Stimulated activated memory B cell treated with anti-CD40 and anti-IgM and Interleukin-4, amounts not matched to agents 10 μg/mL and 1 μg/mL and 100 μg/mL, for 72 hours (primary cell): Measurements from ENCODE around the gene PRKCD.

Source experiments
- ATAC-seq: fragments of 150-1000 bp; cut with Tn5 transposase; 2 replicates; pipeline ENCODE4 v1.10.0; 2021
- H3K27ac Mint-ChIP-seq: one replicate; pipeline ENCODE4 v1.8.0; 2022; ENCODE audit warnings: mild to moderate bottlenecking, mixed read lengths
- H3K27me3 Mint-ChIP-seq: one replicate; pipeline ENCODE4 v1.8.0; 2022; ENCODE audit warnings: mixed read lengths
- H3K36me3 Mint-ChIP-seq: one replicate; pipeline ENCODE4 v1.8.0; 2022; ENCODE audit warnings: mixed read lengths
- H3K4me1 Mint-ChIP-seq: one replicate; pipeline ENCODE4 v1.8.0; 2022; ENCODE audit warnings: mixed read lengths
- H3K4me3 Mint-ChIP-seq: one replicate; pipeline ENCODE4 v1.8.0; 2022; ENCODE audit warnings: mild to moderate bottlenecking, moderate library complexity, mixed read lengths
- H3K9me3 Mint-ChIP-seq: one replicate; pipeline ENCODE4 v1.8.0; 2022; ENCODE audit warnings: mixed read lengths

The PRKCD gene

GRCh38 chr3:53183514-53183913, 22.5 kb downstream of the PRKCD start:
- peaks cover 45% of the 10 kb centered on the region for H3K4me1 Mint-ChIP-seq
- H3K9me3 Mint-ChIP-seq: no peaks in the 10 kb centered on the region
- no peak overlapping the region for H3K27ac Mint-ChIP-seq
- H3K27me3 Mint-ChIP-seq: no peaks in the 10 kb centered on the region
- no peak for ATAC-seq
- H3K36me3 Mint-ChIP-seq: peaks cover 77% of the 10 kb centered on the region
- no peak overlapping the region for H3K4me3 Mint-ChIP-seq

DNA sequence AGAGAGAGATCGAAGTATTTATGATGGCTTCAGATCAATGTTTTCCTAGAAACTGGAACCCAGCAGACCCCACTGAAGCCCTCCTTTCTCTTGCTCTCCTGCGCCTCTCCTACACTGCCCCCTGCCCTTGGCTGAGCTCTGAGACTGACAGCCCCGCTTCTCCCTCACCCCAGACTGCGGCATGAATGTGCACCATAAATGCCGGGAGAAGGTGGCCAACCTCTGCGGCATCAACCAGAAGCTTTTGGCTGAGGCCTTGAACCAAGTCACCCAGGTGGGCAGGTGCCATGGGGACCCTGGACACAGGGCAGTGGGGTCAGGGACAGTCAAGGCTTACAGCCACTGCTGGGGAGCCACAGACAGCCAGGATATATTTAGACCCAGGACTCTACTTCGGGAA, 23.7 kb downstream of the PRKCD start:
- Mint-ChIP-seq H3K36me3 (peaks cover 65% of the 10 kb centered on the region), H3K4me3 (no peak overlapping the region), H3K27ac (peak overlapping the region; percentile 5), H3K27me3 (no peaks in the 10 kb centered on the region), H3K9me3 (no peaks in the 10 kb centered on the region), H3K4me1 (peaks cover 34% of the 10 kb centered on the region)
- ATAC-seq: no peak

DNA sequence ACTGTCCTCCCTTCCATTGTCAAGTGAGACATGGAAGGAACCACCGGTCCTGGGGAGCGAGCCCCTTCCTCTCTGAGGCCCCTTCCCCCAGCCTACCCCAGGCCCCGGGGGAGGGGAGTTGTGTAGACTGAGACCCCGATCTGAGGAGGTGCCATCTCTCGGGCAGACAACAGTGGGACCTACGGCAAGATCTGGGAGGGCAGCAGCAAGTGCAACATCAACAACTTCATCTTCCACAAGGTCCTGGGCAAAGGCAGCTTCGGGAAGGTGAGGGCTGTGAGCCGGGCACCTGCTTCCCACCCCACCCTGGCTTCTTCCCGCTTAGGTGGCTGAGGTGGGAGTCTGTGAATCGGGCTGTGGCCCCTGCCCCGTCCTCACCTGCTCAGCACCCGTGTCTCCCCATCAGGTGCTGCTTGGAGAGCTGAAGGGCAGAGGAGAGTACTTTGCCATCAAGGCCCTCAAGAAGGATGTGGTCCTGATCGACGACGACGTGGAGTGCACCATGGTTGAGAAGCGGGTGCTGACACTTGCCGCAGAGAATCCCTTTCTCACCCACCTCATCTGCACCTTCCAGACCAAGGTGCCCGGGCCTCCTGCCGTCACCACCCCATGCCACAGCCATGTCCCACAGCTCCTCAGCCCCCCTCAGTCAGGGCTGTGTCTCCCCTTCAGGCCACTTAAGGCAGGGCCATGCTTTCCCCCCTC, 24.9 kb downstream of the PRKCD start:
- Mint-ChIP-seq H3K4me1 (peaks cover 34% of the 10 kb centered on the region), H3K36me3 (peaks cover 72% of the 10 kb centered on the region), H3K9me3 (no peaks in the 10 kb centered on the region), H3K4me3 (no peak overlapping the region), H3K27ac (peak overlapping the region; percentile 44), H3K27me3 (no peaks in the 10 kb centered on the region)
- no peak for ATAC-seq

DNA sequence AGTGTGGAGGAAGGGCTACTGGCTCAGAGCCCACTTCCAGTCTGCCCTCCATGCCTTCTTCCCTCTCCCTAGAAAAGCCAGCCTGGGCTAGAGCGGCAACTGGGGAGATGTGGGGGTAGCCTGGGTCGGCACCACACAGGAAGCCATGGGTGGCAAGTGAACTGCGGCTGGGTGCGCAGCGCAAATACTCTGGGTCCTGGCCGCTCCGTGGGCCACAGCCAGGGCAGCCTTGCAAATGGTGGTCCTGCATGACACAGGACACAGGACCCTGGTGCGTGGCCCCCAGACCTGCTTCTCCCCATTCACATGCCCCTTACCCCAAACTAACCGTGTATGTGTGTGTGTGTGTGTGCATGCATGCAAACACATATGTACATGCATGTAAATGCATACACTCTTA, 25.7 kb downstream of the PRKCD start:
- Mint-ChIP-seq H3K27me3 (no peaks in the 10 kb centered on the region), H3K4me3 (no peak overlapping the region), H3K27ac (peak overlapping the region; percentile 44), H3K9me3 (no peaks in the 10 kb centered on the region), H3K4me1 (peaks cover 29% of the 10 kb centered on the region), H3K36me3 (peaks cover 70% of the 10 kb centered on the region)
- ATAC-seq: no peak

DNA sequence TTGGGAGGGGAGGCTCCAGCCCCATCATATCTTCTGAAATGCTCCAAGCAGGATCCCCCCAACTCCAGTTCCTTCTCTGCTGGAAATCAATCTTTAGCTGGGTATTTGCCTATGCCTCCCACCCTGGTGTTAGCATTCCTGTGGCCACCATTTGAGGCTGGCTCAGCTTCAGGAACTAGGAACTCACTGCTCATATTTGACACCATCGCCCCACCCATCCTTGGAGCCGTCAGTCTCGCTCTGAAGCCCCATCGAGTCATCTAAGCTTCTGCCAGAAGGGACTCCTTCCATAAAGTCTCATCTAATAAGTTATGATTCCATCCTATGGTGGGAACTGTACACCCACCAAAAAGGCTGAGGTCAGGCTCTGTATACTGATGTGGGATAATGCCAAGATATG, 26.4 kb downstream of the PRKCD start:
- Mint-ChIP-seq H3K4me3 (no peak overlapping the region), H3K4me1 (peaks cover 33% of the 10 kb centered on the region), H3K36me3 (peaks cover 69% of the 10 kb centered on the region), H3K27ac (no peak overlapping the region), H3K9me3 (no peaks in the 10 kb centered on the region), H3K27me3 (no peaks in the 10 kb centered on the region)
- no peak for ATAC-seq

GRCh38 chr3:53188136-53188685, 27.2 kb downstream of the PRKCD start:
- peaks cover 41% of the 10 kb centered on the region for H3K4me1 Mint-ChIP-seq
- no peaks in the 10 kb centered on the region for H3K9me3 Mint-ChIP-seq
- H3K27ac Mint-ChIP-seq: no peak overlapping the region
- H3K27me3 Mint-ChIP-seq: no peaks in the 10 kb centered on the region
- peaks cover 67% of the 10 kb centered on the region for H3K36me3 Mint-ChIP-seq
- no peak overlapping the region for H3K4me3 Mint-ChIP-seq
- no peak for ATAC-seq

- H3K4me1 Mint-ChIP-seq: peaks cover 46% of the 10 kb centered on the region
- no peak for ATAC-seq
- no peak overlapping the region for H3K4me3 Mint-ChIP-seq
- H3K36me3 Mint-ChIP-seq: peaks cover 67% of the 10 kb centered on the region
- no peaks in the 10 kb centered on the region for H3K9me3 Mint-ChIP-seq
- no peak overlapping the region for H3K27ac Mint-ChIP-seq
- no peaks in the 10 kb centered on the region for H3K27me3 Mint-ChIP-seq
Measured at GRCh38 chr3:53188720-53189119, 27.7 kb downstream of the PRKCD start.

DNA sequence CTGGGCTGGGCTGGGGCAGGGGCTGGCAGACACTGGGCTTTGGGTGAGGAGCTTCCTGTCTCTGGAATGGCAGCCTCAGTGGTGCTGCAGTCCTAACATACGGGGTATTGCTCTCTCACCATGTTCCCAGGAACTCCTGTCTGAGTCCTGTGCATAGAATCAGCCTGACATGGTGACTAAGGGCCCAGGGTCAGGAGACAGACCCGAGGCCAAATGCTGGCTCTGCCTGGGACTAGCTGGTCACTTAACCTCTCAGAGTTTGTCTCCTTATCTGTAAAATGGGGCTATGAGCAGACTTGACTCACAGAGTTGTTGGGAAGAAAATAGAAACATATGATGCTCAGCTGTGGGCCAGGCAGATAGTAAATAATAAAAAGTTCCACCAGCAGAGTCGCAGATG, 28.3 kb downstream of the PRKCD start:
- no peaks in the 10 kb centered on the region for H3K27me3 Mint-ChIP-seq
- peaks cover 62% of the 10 kb centered on the region for H3K36me3 Mint-ChIP-seq
- H3K9me3 Mint-ChIP-seq: no peaks in the 10 kb centered on the region

GRCh38 chr3:53190659-53191058, 29.6 kb downstream of the PRKCD start:
- peaks cover 52% of the 10 kb centered on the region for H3K4me1 Mint-ChIP-seq
- H3K27ac Mint-ChIP-seq: peak overlapping the region; percentile 62
- peaks cover 49% of the 10 kb centered on the region for H3K36me3 Mint-ChIP-seq
- ATAC-seq: peak; percentile 45
- H3K27me3 Mint-ChIP-seq: no peaks in the 10 kb centered on the region
- no peaks in the 10 kb centered on the region for H3K9me3 Mint-ChIP-seq
- no peak overlapping the region for H3K4me3 Mint-ChIP-seq

More for the DNA sequence above, 28.3 kb downstream of the PRKCD start:
- Mint-ChIP-seq H3K4me1 (peaks cover 49% of the 10 kb centered on the region), H3K27ac (no peak overlapping the region), H3K4me3 (no peak overlapping the region)
- no peak for ATAC-seq

GRCh38 chr3:53191836-53192480, 30.9 kb downstream of the PRKCD start:
- peaks cover 56% of the 10 kb centered on the region for H3K4me1 Mint-ChIP-seq
- H3K27ac Mint-ChIP-seq: peak overlapping the region; percentile 80
- H3K27me3 Mint-ChIP-seq: no peaks in the 10 kb centered on the region
- peaks cover 38% of the 10 kb centered on the region for H3K36me3 Mint-ChIP-seq
- ATAC-seq: no peak
- H3K4me3 Mint-ChIP-seq: no peak overlapping the region
- H3K9me3 Mint-ChIP-seq: no peaks in the 10 kb centered on the region

GRCh38 chr3:53192608-53193007, 31.6 kb downstream of the PRKCD start:
- Mint-ChIP-seq H3K36me3 (peaks cover 33% of the 10 kb centered on the region), H3K9me3 (no peaks in the 10 kb centered on the region), H3K4me3 (no peak overlapping the region), H3K27ac (peak overlapping the region; percentile 80), H3K27me3 (no peaks in the 10 kb centered on the region), H3K4me1 (peaks cover 52% of the 10 kb centered on the region)
- no peak for ATAC-seq

GRCh38 chr3:53193466-53194209, 32.6 kb downstream of the PRKCD start:
- H3K27ac Mint-ChIP-seq: peak overlapping the region; percentile 80
- peaks cover 51% of the 10 kb centered on the region for H3K4me1 Mint-ChIP-seq
- no peaks in the 10 kb centered on the region for H3K27me3 Mint-ChIP-seq
- H3K9me3 Mint-ChIP-seq: no peaks in the 10 kb centered on the region
- ATAC-seq: no peak
- H3K36me3 Mint-ChIP-seq: peaks cover 30% of the 10 kb centered on the region
- no peak overlapping the region for H3K4me3 Mint-ChIP-seq

- Mint-ChIP-seq H3K9me3 (no peaks in the 10 kb centered on the region), H3K36me3 (peaks cover 30% of the 10 kb centered on the region), H3K27me3 (no peaks in the 10 kb centered on the region), H3K27ac (peak overlapping the region; percentile 80), H3K4me1 (peaks cover 51% of the 10 kb centered on the region), H3K4me3 (no peak overlapping the region)
- no peak for ATAC-seq
Measured at GRCh38 chr3:53194210-53195065, 33.4 kb downstream of the PRKCD start.

GRCh38 chr3:53195066-53195450, 34.0 kb downstream of the PRKCD start:
- Mint-ChIP-seq H3K27me3 (no peaks in the 10 kb centered on the region), H3K27ac (peak overlapping the region; percentile 73), H3K4me1 (peaks cover 46% of the 10 kb centered on the region), H3K36me3 (peaks cover 26% of the 10 kb centered on the region), H3K4me3 (no peak overlapping the region), H3K9me3 (no peaks in the 10 kb centered on the region)
- ATAC-seq: no peak
